ENCODE data around the gene TIMP2.

TIMP2 gene

DNA sequence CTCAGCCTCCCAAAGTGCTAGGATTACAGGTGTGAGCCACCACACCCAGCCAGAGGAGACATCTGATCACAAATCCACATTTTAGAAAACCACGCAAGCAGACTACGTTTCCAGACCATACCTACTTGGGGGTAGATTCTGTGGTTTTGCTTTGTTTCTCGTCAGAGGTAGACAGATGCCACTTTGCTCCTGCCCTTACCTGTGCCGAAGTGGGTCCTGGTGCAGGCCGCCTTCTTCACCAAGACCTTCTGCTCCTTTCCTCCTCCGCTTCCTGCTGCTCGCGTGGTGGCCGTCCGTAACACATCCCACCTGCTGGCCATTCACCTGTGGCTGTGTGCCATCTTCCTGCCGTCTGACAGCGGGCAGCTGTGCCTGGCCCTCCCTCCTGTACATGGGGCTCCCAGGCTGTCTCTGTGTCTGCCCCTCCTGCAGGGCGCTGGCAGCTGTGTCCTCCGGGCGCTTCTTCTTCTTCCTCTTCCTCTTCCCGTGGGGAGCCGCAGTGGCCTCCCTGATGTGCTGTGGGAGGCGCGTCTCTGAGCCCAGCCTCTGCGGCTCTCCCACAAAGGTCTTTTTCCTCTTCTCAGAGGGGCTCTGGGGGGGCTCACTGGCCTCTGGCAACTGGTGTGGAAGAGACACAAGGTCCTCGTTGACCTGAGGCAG lies 121.9 kb downstream of the TIMP2 start:
- Histone ChIP-seq H3K9ac (ENCODE audit: low read length) (no peak overlapping the region), H3K36me3 (replicated peaks; ENCODE audit: low read depth, low read length) (peaks cover 62% of the 10 kb centered on the region), H3K9me3 (ENCODE audit: insufficient read depth, low read length) (no peaks in the 10 kb centered on the region), H3K4me2 (ENCODE audit: low read length) (no peak overlapping the region), H3K4me3 (ENCODE audit: low read length) (no peak overlapping the region), H2AFZ (ENCODE audit: low read depth, low read length) (no peak overlapping the region), H3K4me1 (ENCODE audit: low read length) (no peaks in the 10 kb centered on the region), H3K27ac (ENCODE audit: low read length) (no peak overlapping the region), H3K27me3 (ENCODE audit: low read depth, low read length) (no peaks in the 10 kb centered on the region), H3K79me2 (ENCODE audit: low read length) (peaks cover 22% of the 10 kb centered on the region; the same call in 1 of the 2 replicates), H4K20me1 (ENCODE audit: insufficient read depth, low read length) (peaks cover 4% of the 10 kb centered on the region; the same call in 1 of the 2 replicates)
- TF ChIP-seq, protein P1, sequence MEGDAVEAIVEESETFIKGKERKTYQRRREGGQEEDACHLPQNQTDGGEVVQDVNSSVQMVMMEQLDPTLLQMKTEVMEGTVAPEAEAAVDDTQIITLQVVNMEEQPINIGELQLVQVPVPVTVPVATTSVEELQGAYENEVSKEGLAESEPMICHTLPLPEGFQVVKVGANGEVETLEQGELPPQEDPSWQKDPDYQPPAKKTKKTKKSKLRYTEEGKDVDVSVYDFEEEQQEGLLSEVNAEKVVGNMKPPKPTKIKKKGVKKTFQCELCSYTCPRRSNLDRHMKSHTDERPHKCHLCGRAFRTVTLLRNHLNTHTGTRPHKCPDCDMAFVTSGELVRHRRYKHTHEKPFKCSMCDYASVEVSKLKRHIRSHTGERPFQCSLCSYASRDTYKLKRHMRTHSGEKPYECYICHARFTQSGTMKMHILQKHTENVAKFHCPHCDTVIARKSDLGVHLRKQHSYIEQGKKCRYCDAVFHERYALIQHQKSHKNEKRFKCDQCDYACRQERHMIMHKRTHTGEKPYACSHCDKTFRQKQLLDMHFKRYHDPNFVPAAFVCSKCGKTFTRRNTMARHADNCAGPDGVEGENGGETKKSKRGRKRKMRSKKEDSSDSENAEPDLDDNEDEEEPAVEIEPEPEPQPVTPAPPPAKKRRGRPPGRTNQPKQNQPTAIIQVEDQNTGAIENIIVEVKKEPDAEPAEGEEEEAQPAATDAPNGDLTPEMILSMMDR (IDR thresholded peaks at IDR 0.05; ENCODE audit: low read depth, low read length): no peak
- TF ChIP-seq EZH2phosphoT487 (IDR thresholded peaks at IDR 0.05; ENCODE audit: low read depth): no peak

Measured in OCI-LY3 (cell line).